ENCODE results near the gene OR51E1.

Gene OR51E1

GRCh38 chr11:4642043-4642442, 1.7 kb upstream of the OR51E1 start:
- Histone ChIP-seq H3K4me1 (ENCODE audit: insufficient read depth, low read length, poor library complexity, severe bottlenecking) (no peaks in the 10 kb centered on the region), H3K9me2 (replicated peaks; ENCODE audit: low read depth, low read length) (no peaks in the 10 kb centered on the region), H3K36me3 (ENCODE audit: insufficient read depth, low read length) (no peaks in the 10 kb centered on the region), H3K4me2 (ENCODE audit: low read depth, low read length, poor library complexity, severe bottlenecking) (no peak overlapping the region), H4K20me1 (ENCODE audit: insufficient read depth, low read length, poor library complexity, severe bottlenecking) (no peaks in the 10 kb centered on the region), H3K9ac (ENCODE audit: low read depth, low read length, poor library complexity, severe bottlenecking) (no peak overlapping the region), H3F3A (ENCODE audit: low read depth) (no peaks in the 10 kb centered on the region), H3K79me2 (ENCODE audit: insufficient read depth, low read length) (no peaks in the 10 kb centered on the region), H3K9me3 (ENCODE audit: insufficient read depth, low read depth, low read length) (no peaks in the 10 kb centered on the region), H3K27me3 (ENCODE audit: insufficient read depth, low read length, poor library complexity, severe bottlenecking) (no peaks in the 10 kb centered on the region), H2AFZ (ENCODE audit: low read length) (no peak overlapping the region), H3K4me3 (ENCODE audit: low read length, poor library complexity, severe bottlenecking) (no peak overlapping the region)
- TF ChIP-seq EZH2phosphoT487 (IDR thresholded peaks at IDR 0.05; ENCODE audit: borderline replicate concordance) = no peak
- TF ChIP-seq, protein P1, sequence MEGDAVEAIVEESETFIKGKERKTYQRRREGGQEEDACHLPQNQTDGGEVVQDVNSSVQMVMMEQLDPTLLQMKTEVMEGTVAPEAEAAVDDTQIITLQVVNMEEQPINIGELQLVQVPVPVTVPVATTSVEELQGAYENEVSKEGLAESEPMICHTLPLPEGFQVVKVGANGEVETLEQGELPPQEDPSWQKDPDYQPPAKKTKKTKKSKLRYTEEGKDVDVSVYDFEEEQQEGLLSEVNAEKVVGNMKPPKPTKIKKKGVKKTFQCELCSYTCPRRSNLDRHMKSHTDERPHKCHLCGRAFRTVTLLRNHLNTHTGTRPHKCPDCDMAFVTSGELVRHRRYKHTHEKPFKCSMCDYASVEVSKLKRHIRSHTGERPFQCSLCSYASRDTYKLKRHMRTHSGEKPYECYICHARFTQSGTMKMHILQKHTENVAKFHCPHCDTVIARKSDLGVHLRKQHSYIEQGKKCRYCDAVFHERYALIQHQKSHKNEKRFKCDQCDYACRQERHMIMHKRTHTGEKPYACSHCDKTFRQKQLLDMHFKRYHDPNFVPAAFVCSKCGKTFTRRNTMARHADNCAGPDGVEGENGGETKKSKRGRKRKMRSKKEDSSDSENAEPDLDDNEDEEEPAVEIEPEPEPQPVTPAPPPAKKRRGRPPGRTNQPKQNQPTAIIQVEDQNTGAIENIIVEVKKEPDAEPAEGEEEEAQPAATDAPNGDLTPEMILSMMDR (conservative IDR thresholded peaks at IDR 0.05; ENCODE audit: low read length) = no peak

GRCh38 chr11:4643076-4643475, 706 bp upstream of the OR51E1 start:
- Histone ChIP-seq H3K9ac (ENCODE audit: low read depth, low read length, poor library complexity, severe bottlenecking) (no peak overlapping the region), H3K4me2 (ENCODE audit: low read depth, low read length, poor library complexity, severe bottlenecking) (no peak overlapping the region), H3K9me3 (ENCODE audit: insufficient read depth, low read depth, low read length) (no peaks in the 10 kb centered on the region), H3K4me1 (ENCODE audit: insufficient read depth, low read length, poor library complexity, severe bottlenecking) (no peaks in the 10 kb centered on the region), H3K27me3 (ENCODE audit: insufficient read depth, low read length, poor library complexity, severe bottlenecking) (no peaks in the 10 kb centered on the region), H3K4me3 (ENCODE audit: low read length, poor library complexity, severe bottlenecking) (no peak overlapping the region), H4K20me1 (ENCODE audit: insufficient read depth, low read length, poor library complexity, severe bottlenecking) (no peaks in the 10 kb centered on the region), H3K36me3 (ENCODE audit: insufficient read depth, low read length) (no peaks in the 10 kb centered on the region), H3K79me2 (ENCODE audit: insufficient read depth, low read length) (no peaks in the 10 kb centered on the region), H2AFZ (ENCODE audit: low read length) (no peak overlapping the region), H3K9me2 (replicated peaks; ENCODE audit: low read depth, low read length) (no peaks in the 10 kb centered on the region), H3F3A (ENCODE audit: low read depth) (no peaks in the 10 kb centered on the region)
- TF ChIP-seq, protein P1 (conservative IDR thresholded peaks at IDR 0.05; ENCODE audit: low read length) = no peak
- TF ChIP-seq EZH2phosphoT487 (IDR thresholded peaks at IDR 0.05; ENCODE audit: borderline replicate concordance) = no peak

DNA sequence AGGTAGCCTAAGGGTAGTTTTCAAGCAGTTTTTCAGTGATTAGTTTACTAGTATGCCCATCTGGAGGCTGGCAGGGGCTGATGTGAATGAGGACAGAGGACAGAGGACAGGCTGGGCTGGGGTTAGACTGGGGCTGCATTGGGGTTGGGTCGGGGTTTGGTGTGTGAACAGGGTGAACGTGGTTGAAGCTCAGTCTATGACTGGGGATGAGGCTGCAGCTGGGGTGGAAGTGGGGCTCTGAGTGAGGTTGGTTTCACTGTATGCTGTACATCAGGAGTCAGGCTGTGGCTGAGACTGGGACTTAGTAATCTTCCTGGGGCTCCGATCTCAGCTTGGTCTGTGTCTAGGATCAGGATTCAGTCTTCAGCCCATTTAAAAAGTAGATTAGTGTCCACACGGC, 451 bp downstream of the OR51E1 start:
- Histone ChIP-seq H3K36me3 (ENCODE audit: insufficient read depth, low read length) (no peaks in the 10 kb centered on the region), H3K4me3 (ENCODE audit: low read length, poor library complexity, severe bottlenecking) (no peak overlapping the region), H3K9me2 (replicated peaks; ENCODE audit: low read depth, low read length) (no peaks in the 10 kb centered on the region), H3K9me3 (ENCODE audit: insufficient read depth, low read depth, low read length) (no peaks in the 10 kb centered on the region), H3K79me2 (ENCODE audit: insufficient read depth, low read length) (no peaks in the 10 kb centered on the region), H3K4me1 (ENCODE audit: insufficient read depth, low read length, poor library complexity, severe bottlenecking) (no peaks in the 10 kb centered on the region), H3K27me3 (ENCODE audit: insufficient read depth, low read length, poor library complexity, severe bottlenecking) (no peaks in the 10 kb centered on the region), H2AFZ (ENCODE audit: low read length) (no peak overlapping the region), H4K20me1 (ENCODE audit: insufficient read depth, low read length, poor library complexity, severe bottlenecking) (no peaks in the 10 kb centered on the region), H3K9ac (ENCODE audit: low read depth, low read length, poor library complexity, severe bottlenecking) (no peak overlapping the region), H3F3A (ENCODE audit: low read depth) (no peaks in the 10 kb centered on the region), H3K4me2 (ENCODE audit: low read depth, low read length, poor library complexity, severe bottlenecking) (no peak overlapping the region)
- TF ChIP-seq EZH2phosphoT487 (IDR thresholded peaks at IDR 0.05; ENCODE audit: borderline replicate concordance) = no peak
- TF ChIP-seq, protein P1 (conservative IDR thresholded peaks at IDR 0.05; ENCODE audit: low read length) = no peak

Data from Loucy (cell line).